H1 (cell line): Measurements from ENCODE around the gene GFM1. TPM values are rescaled to one million over a fixed set of nuclear protein-coding genes. Genes with fewer than 3 reads are reported as not detected.

Source experiments
- CTCF ChIA-PET: fragments of 300-600 bp; sonication (Branson Sonifier 250); formaldehyde crosslinking; loops from one replicate; lab custom pipeline; 2021; ENCODE audit not compliant: partially characterized antibody; lab: Charles Lee
- POLR2A ChIA-PET: fragments of 300-600 bp; sonication (Branson Sonifier 250); formaldehyde crosslinking; loops from one replicate; lab custom pipeline; 2021; ENCODE audit warnings: inconsistent platforms; ENCODE audit not compliant: partially characterized antibody; lab: Charles Lee
- DNase-seq, 2 experiments: peaks; one replicate each; pipeline versions ENCODE4 v3.0.0 to v3.0.0-alpha.2; 2010 to 2022; ENCODE audit warnings: low spot score in 2 of 2, low read depth in 1 of 2, mixed read lengths in 1 of 2
- FAIRE-seq: peaks from 2 replicates; lab custom pipeline; 2011; peaks lifted over from hg19 to GRCh38; lab: Jason Lieb, UNC
- H2AFZ ChIP-seq: 2 replicates; pipeline ENCODE4 v1.8.1; 2012; ENCODE audit warnings: low read length, inconsistent platforms
- H2AK5ac ChIP-seq: 2 replicates; pipeline ENCODE4 v1.6.1; 2013; ENCODE audit warnings: low read depth, low read length
- H2BK120ac ChIP-seq: replicated peaks from 2 replicates; pipeline ENCODE3; 2013; ENCODE audit warnings: low read depth, low read length, inconsistent platforms
- H2BK12ac ChIP-seq: 2 replicates; pipeline ENCODE4 v1.6.1; 2013; ENCODE audit warnings: low read depth, low read length
- H2BK15ac ChIP-seq: 2 replicates; pipeline ENCODE4 v1.6.1; 2013; ENCODE audit warnings: low read length
- H2BK20ac ChIP-seq: 2 replicates; pipeline ENCODE4 v1.6.1; 2013; ENCODE audit warnings: low read length
- H2BK5ac ChIP-seq: 2 replicates; pipeline ENCODE4 v1.6.1; 2013; ENCODE audit warnings: low read depth, low read length
- H3K14ac ChIP-seq: 2 replicates; pipeline ENCODE4 v1.6.1; 2013; ENCODE audit warnings: inconsistent platforms; ENCODE audit not compliant: insufficient read length
- H3K18ac ChIP-seq: 2 replicates; pipeline ENCODE4 v1.6.1; 2013; ENCODE audit warnings: low read length; ENCODE audit errors: extremely low read depth
- H3K23ac ChIP-seq: 2 replicates; pipeline ENCODE4 v1.6.1; 2013; ENCODE audit warnings: inconsistent platforms; ENCODE audit not compliant: insufficient read length
- H3K23me2 ChIP-seq: 2 replicates; pipeline ENCODE4 v1.6.1; 2013; ENCODE audit warnings: low read depth, low read length
- H3K27ac ChIP-seq: 2 replicates; pipeline ENCODE4 v1.6.1; 2011; ENCODE audit warnings: low read depth, low read length, inconsistent platforms
- H3K27me3 ChIP-seq, 4 experiments: replicated peaks in 1 of 4; 1 replicate in 1 of 4; 2 replicates in 3 of 4; pipeline versions ENCODE4 v1.6.1 to v1.8.1; 2011 to 2013; ENCODE audit warnings: low read length in 3 of 4, mild to moderate bottlenecking in 3 of 4, inconsistent platforms in 2 of 4, mixed read lengths in 2 of 4, moderate library complexity in 1 of 4; ENCODE audit not compliant: control insufficient read depth in 3 of 4, insufficient read depth in 3 of 4; ENCODE audit errors: extremely low read depth in 1 of 4
- H3K36me3 ChIP-seq, 4 experiments: 2 replicates each; pipeline versions ENCODE4 v1.6.1 to v1.8.1; 2011 to 2013; ENCODE audit warnings: mild to moderate bottlenecking in 4 of 4, low read length in 3 of 4, moderate library complexity in 2 of 4, control low read depth in 1 of 4, inconsistent platforms in 1 of 4; ENCODE audit not compliant: insufficient read depth in 4 of 4, control insufficient read depth in 2 of 4
- H3K4ac ChIP-seq: replicated peaks from 2 replicates; pipeline ENCODE3; 2013; ENCODE audit warnings: low read length, low read depth, mixed read lengths, inconsistent platforms; ENCODE audit not compliant: insufficient read length
- H3K4me1 ChIP-seq, 4 experiments: replicated peaks in 1 of 4; 1 replicate in 1 of 4; 2 replicates in 3 of 4; pipeline versions ENCODE4 v1.6.1 to v1.8.1; 2011 to 2013; ENCODE audit warnings: low read length in 3 of 4, inconsistent platforms in 2 of 4, mixed read lengths in 1 of 4; ENCODE audit not compliant: insufficient read depth in 4 of 4, control insufficient read depth in 3 of 4
- H3K4me2 ChIP-seq, 2 experiments: 2 replicates each; pipeline versions ENCODE4 v1.6.1 to v1.8.1; 2011 to 2013; ENCODE audit warnings: low read depth in 2 of 2, low read length in 2 of 2, control low read depth in 1 of 2, inconsistent platforms in 1 of 2, mild to moderate bottlenecking in 1 of 2; ENCODE audit not compliant: insufficient read depth in 1 of 2
- H3K4me3 ChIP-seq, 4 experiments: fragments of 200-600, 300-600 bp in 1 of 4; sonication (generic), shearing (Covaris generic), sonication (Bioruptor Twin) in 1 of 4; 2 replicates each; pipeline versions ENCODE4 v1.5.1 to v1.8.1; 2011 to 2016; ENCODE audit warnings: low read length in 4 of 4, low read depth in 3 of 4, control low read depth in 2 of 4, inconsistent platforms in 2 of 4, mild to moderate bottlenecking in 2 of 4, mixed read lengths in 1 of 4, moderate library complexity in 1 of 4; ENCODE audit not compliant: insufficient read depth in 2 of 4; ENCODE audit errors: extremely low read depth in 1 of 4
- H3K56ac ChIP-seq: replicated peaks from 2 replicates; pipeline ENCODE3; 2013; ENCODE audit warnings: low read depth, mild to moderate bottlenecking, mixed read lengths, low read length, inconsistent platforms; ENCODE audit not compliant: insufficient read length
- H3K79me1 ChIP-seq: 2 replicates; pipeline ENCODE4 v1.6.1; 2013; ENCODE audit warnings: low read depth, low read length, control low read depth
- H3K79me2 ChIP-seq, 2 experiments: 2 replicates each; pipeline versions ENCODE4 v1.6.1 to v1.8.1; 2012 to 2013; ENCODE audit warnings: low read length in 2 of 2, mild to moderate bottlenecking in 2 of 2, inconsistent platforms in 1 of 2; ENCODE audit not compliant: insufficient read depth in 2 of 2, control insufficient read depth in 1 of 2
- H3K9ac ChIP-seq, 4 experiments: replicated peaks in 1 of 4; 1 replicate in 1 of 4; 2 replicates in 3 of 4; pipeline versions ENCODE4 v1.6.1 to v1.8.1; 2011 to 2013; ENCODE audit warnings: low read depth in 3 of 4, low read length in 3 of 4, control low read depth in 2 of 4, mild to moderate bottlenecking in 2 of 4, moderate library complexity in 2 of 4, inconsistent platforms in 1 of 4; ENCODE audit errors: extremely low read depth in 1 of 4
- H3K9me3 ChIP-seq, 2 experiments: 2 replicates each; pipeline versions ENCODE4 v1.6.1 to v1.8.1; 2012 to 2013; ENCODE audit warnings: mild to moderate bottlenecking in 2 of 2, moderate library complexity in 2 of 2, control low read depth in 1 of 2, inconsistent platforms in 1 of 2, low read depth in 1 of 2, low read length in 1 of 2, mixed read lengths in 1 of 2; ENCODE audit not compliant: insufficient read depth in 2 of 2
- H4K20me1 ChIP-seq, 2 experiments: replicated peaks in 1 of 2; 2 replicates each; pipeline versions ENCODE3 to v1.8.1; 2011 to 2013; ENCODE audit warnings: inconsistent platforms in 2 of 2, low read length in 2 of 2, mild to moderate bottlenecking in 1 of 2; ENCODE audit not compliant: insufficient read depth in 2 of 2, control insufficient read depth in 1 of 2
- H4K5ac ChIP-seq: 2 replicates; pipeline ENCODE4 v1.6.1; 2013; ENCODE audit warnings: low read length, low read depth, mixed read lengths, inconsistent platforms; ENCODE audit not compliant: insufficient read length
- H4K8ac ChIP-seq: 2 replicates; pipeline ENCODE4 v1.8.0; 2013; ENCODE audit warnings: mild to moderate bottlenecking, moderate library complexity, low read length, inconsistent platforms; ENCODE audit not compliant: insufficient read depth; ENCODE audit errors: extremely low read depth
- H4K91ac ChIP-seq: replicated peaks from 2 replicates; pipeline ENCODE3; 2013; ENCODE audit warnings: low read length, mixed read lengths, inconsistent platforms; ENCODE audit not compliant: insufficient read length
- SUZ12 ChIP-seq: fragments of 200-600 bp; sonication (generic); IDR thresholded peaks from 2 replicates; pipeline ENCODE4 v1.6.1; 2012; ENCODE audit warnings: mild to moderate bottlenecking, inconsistent platforms, low read length, moderate library complexity, mixed read lengths
- polyA plus RNA-seq, 7 experiments: library from polyadenylated mRNA; depleted of rRNA in 3 of 7; stranded (reverse) in 5 of 7; unstranded in 2 of 7; fragments of >200 nt in 5 of 7; fragments of 200-250 nt in 2 of 7; gene quantifications; 1 replicate in 5 of 7; 2 replicates in 1 of 7; 4 replicates in 1 of 7; pipeline versions ENCODE4 v1.2.1 to v1.2.3, GENCODE V29; 2011 to 2013; ENCODE audit warnings: missing spikeins in 2 of 7, mixed read lengths in 2 of 7
- total RNA-seq: library from RNA; stranded (reverse); fragmentation: NEBNext Ultra II Directional; extraction: Animal tissue kit (Norgen Biotek cat#: 25700); gene quantifications from 2 replicates; pipeline ENCODE4 v1.2.1, GENCODE V29; 2021

Gene GFM1
- total and polyA plus RNA-seq, 2 of the 8 experiments (the other 6 are each of a cell fraction or from before 2014, with no cell fraction given) = 10.9 to 45.3 TPM

- Histone ChIP-seq H3K18ac (no peak overlapping the region), H4K8ac (no peak overlapping the region), H4K91ac (no peak overlapping the region), H2BK120ac (no peak overlapping the region), H2BK20ac (no peak overlapping the region), H3K27ac (no peak overlapping the region), H3K23me2 (peaks cover 13% of the 10 kb centered on the region; the same call in 1 of the 2 replicates), H2AK5ac (no peak overlapping the region), H2BK15ac (no peak overlapping the region), H3K79me1 (no peaks in the 10 kb centered on the region), H4K20me1 (peaks cover 0 to 3% of the 10 kb centered on the region in 2 experiments), H3K9me3 (no peaks in the 10 kb centered on the region), H2BK5ac (no peak overlapping the region), H4K5ac (no peak overlapping the region), H3K4me2 (no peak overlapping the region), H3K9ac (no peak overlapping the region), H2AFZ (no peak overlapping the region), H3K4me1 (peaks cover 0 to 9% (median 6%) of the 10 kb centered on the region in 4 experiments; a peak in 5 of 7 replicates), H3K27me3 (peaks cover 0 to 18% (median 8%) of the 10 kb centered on the region in 4 experiments; a peak in 6 of 7 replicates), H3K14ac (no peak overlapping the region), H3K4ac (no peak overlapping the region), H3K4me3 (no peak overlapping the region), H2BK12ac (no peak overlapping the region), H3K36me3 (no peaks in the 10 kb centered on the region), H3K23ac (no peak overlapping the region), H3K79me2 (no peaks in the 10 kb centered on the region), H3K56ac (no peak overlapping the region)
- ChIA-PET CTCF (interaction anchor here (0.6 to 4.3 kb wide), 13 partner anchors 12 to 531 kb away, joined by 3 to 110 read pairs (median 5); partner anchors contain the start of gene MFSD1), POLR2A (no interaction called here)
- DNase-seq = no peak
- no peak for FAIRE-seq
- no peak for TF ChIP-seq SUZ12
Measured at GRCh38 chr3:158728851-158729250, 84.5 kb downstream of the GFM1 start.
